ENCODE measurements around the gene ARMC5.

- no peak for TF ChIP-seq CTCF (IDR thresholded peaks at IDR 0.05)
- no peak for TF ChIP-seq POLR2A (IDR thresholded peaks at IDR 0.05)
These were observed 16.6 kb downstream of the ARMC5 start for GRCh38 chr16:31475946-31476302.

All from body of pancreas (tissue), 4 donors.